ENCODE data around the gene CSF1R.

GRCh38 chr5:150114102-150114641 is 27.8 kb upstream of the CSF1R start:
- TF ChIP-seq RCOR1 (IDR thresholded peaks at IDR 0.05; ENCODE audit: low read depth, low read length) (no peak), RAD21 (conservative IDR thresholded peaks at IDR 0.05 in 1 of 2, IDR thresholded peaks at IDR 0.05 in 1 of 2) (no peak), EP300 (IDR thresholded peaks at IDR 0.05) (no peak), REST (IDR thresholded peaks at IDR 0.05) (no peak), POLR2A (IDR thresholded peaks at IDR 0.05; ENCODE audit: low read length) (no peak), MAX (IDR thresholded peaks at IDR 0.05) (no peak), CHD2 (IDR thresholded peaks at IDR 0.05; ENCODE audit: low read length, partially characterized antibody) (no peak), CTCF (IDR thresholded peaks at IDR 0.05) (no peak), BHLHE40 (IDR thresholded peaks at IDR 0.05; ENCODE audit: low read depth, low read length) (no peak), HMGXB4 (CRISPR knock-in tag; IDR thresholded peaks at IDR 0.05; ENCODE audit: borderline replicate concordance) (no peak), RFX5 (IDR thresholded peaks at IDR 0.05) (no peak), JUN (IDR thresholded peaks at IDR 0.05) (no peak), GATA3 (IDR thresholded peaks at IDR 0.05; ENCODE audit: borderline replicate concordance) (no peak), PHF8 (IDR thresholded peaks at IDR 0.05; ENCODE audit: borderline replicate concordance, low read depth) (no peak)

Data from A549 (cell line).